B cell (primary cell): ENCODE results near the gene TGFBR3. TPM values are rescaled to one million over a fixed set of nuclear protein-coding genes. Genes with fewer than 3 reads are reported as not detected.

Experiments
- ATAC-seq: fragments of 200-7000 bp; cut with Tn5 transposase; one replicate; pipeline ENCODE4 v1.10.0; 2021; ENCODE audit warnings: low read depth, mild to moderate bottlenecking, moderate number of reproducible peaks, moderate library complexity
- CTCF ChIA-PET: fragments of 350-600 bp; sonication (Branson Sonifier 250); formaldehyde crosslinking; loops from one replicate; lab custom pipeline; 2021; ENCODE audit warnings: antibody characterized with exemption, inconsistent platforms; lab: Charles Lee
- POLR2A ChIA-PET: fragments of 350-600 bp; sonication (Branson Sonifier 250); formaldehyde crosslinking; loops from one replicate; lab custom pipeline; 2021; ENCODE audit warnings: antibody characterized with exemption; lab: Charles Lee
- DNase-seq: peaks from one replicate; pipeline ENCODE4 v3.0.0; 2013
- H2AFZ ChIP-seq: 2 replicates; pipeline ENCODE4 v1.6.1; 2012; ENCODE audit warnings: mild to moderate bottlenecking, low read depth, low read length; ENCODE audit not compliant: insufficient read depth, poor library complexity, severe bottlenecking
- H3K27ac ChIP-seq, 2 donors: 1 replicate in 1 of 2; 2 replicates in 1 of 2; pipeline ENCODE4 v1.5.1; 2012 to 2013; ENCODE audit warnings: low read length in 2 of 2, mild to moderate bottlenecking in 2 of 2, moderate library complexity in 1 of 2
- H3K27me3 ChIP-seq, 4 experiments: fragments of 200-600 bp in 1 of 4; sonication (generic) in 1 of 4; replicated peaks in 1 of 4; 1 replicate in 2 of 4; 2 replicates in 2 of 4; pipeline versions ENCODE4 v1.6.1 to v1.7.0; 2013 to 2016; ENCODE audit warnings: low read length in 3 of 4, mild to moderate bottlenecking in 2 of 4, mixed read lengths in 1 of 4, moderate library complexity in 1 of 4; ENCODE audit not compliant: insufficient read depth in 4 of 4, control insufficient read depth in 3 of 4; ENCODE audit errors: control extremely low read depth in 1 of 4
- H3K36me3 ChIP-seq, 2 experiments: replicated peaks in 1 of 2; 1 replicate in 1 of 2; 2 replicates in 1 of 2; pipeline versions ENCODE4 v1.6.1 to v1.7.1; 2013; ENCODE audit warnings: low read length in 1 of 2; ENCODE audit not compliant: insufficient read depth in 2 of 2, control insufficient read depth in 1 of 2; ENCODE audit errors: control extremely low read depth in 1 of 2, extremely low read depth in 1 of 2
- H3K4me1 ChIP-seq, 2 donors: fragments of 200-600 bp in 1 of 2; sonication (generic) in 1 of 2; 1 replicate in 1 of 2; 2 replicates in 1 of 2; pipeline versions ENCODE4 v1.5.1 to v1.6.1; 2013 to 2017; ENCODE audit warnings: low read length in 2 of 2; ENCODE audit not compliant: control insufficient read depth in 2 of 2, insufficient read depth in 2 of 2
- H3K4me2 ChIP-seq: replicated peaks from 2 replicates; pipeline ENCODE3; 2012; ENCODE audit warnings: mild to moderate bottlenecking, low read depth, low read length; ENCODE audit not compliant: poor library complexity, severe bottlenecking
- H3K4me3 ChIP-seq, 5 experiments: fragments of 200-600 bp in 1 of 5; sonication (generic) in 1 of 5; 1 replicate in 3 of 5; 2 replicates in 2 of 5; pipeline versions ENCODE4 v1.5.1 to v1.7.0; 2011 to 2016; ENCODE audit warnings: low read length in 4 of 5, mild to moderate bottlenecking in 4 of 5, low read depth in 2 of 5, control low read depth in 1 of 5, moderate library complexity in 1 of 5; ENCODE audit not compliant: insufficient read depth in 1 of 5; ENCODE audit errors: control extremely low read depth in 1 of 5, extremely low read depth in 1 of 5
- H3K79me2 ChIP-seq: fragments of 200-600 bp; sonication (generic); one replicate; pipeline ENCODE4 v1.6.0; 2016; ENCODE audit warnings: low read length; ENCODE audit not compliant: control insufficient read depth, insufficient read depth
- H3K9ac ChIP-seq: fragments of 200-600 bp; sonication (generic); 2 replicates; pipeline ENCODE4 v1.6.1; 2017; ENCODE audit warnings: mild to moderate bottlenecking, low read length, moderate library complexity
- H3K9me3 ChIP-seq, 3 donors: one replicate each; pipeline versions ENCODE4 v1.6.1 to v1.7.1; 2013; ENCODE audit warnings: low read length in 2 of 3; ENCODE audit not compliant: control insufficient read depth in 2 of 3, insufficient read depth in 1 of 3; ENCODE audit errors: control extremely low read depth in 1 of 3
- H4K20me1 ChIP-seq: 2 replicates; pipeline ENCODE4 v1.6.0; 2012; ENCODE audit warnings: mild to moderate bottlenecking, low read length; ENCODE audit not compliant: insufficient read depth, control insufficient read depth, poor library complexity, severe bottlenecking
- H3K27ac Mint-ChIP-seq: one replicate; pipeline ENCODE4 v1.8.0; 2021; ENCODE audit warnings: mixed read lengths
- H3K27me3 Mint-ChIP-seq: one replicate; pipeline ENCODE4 v1.8.0; 2021; ENCODE audit warnings: mixed read lengths
- H3K4me1 Mint-ChIP-seq: one replicate; pipeline ENCODE4 v1.8.0; 2021; ENCODE audit warnings: mixed read lengths
- H3K4me3 Mint-ChIP-seq: one replicate; pipeline ENCODE4 v1.8.0; 2021; ENCODE audit warnings: mixed read lengths
- H3K9me3 Mint-ChIP-seq: one replicate; pipeline ENCODE4 v1.8.0; 2022; ENCODE audit warnings: mixed read lengths; ENCODE audit not compliant: insufficient read depth
- EZH2 ChIP-seq: IDR thresholded peaks from 2 replicates; pipeline ENCODE4 v1.6.1; 2012; ENCODE audit warnings: borderline replicate concordance, low read depth, mild to moderate bottlenecking, moderate library complexity, low read length; ENCODE audit not compliant: insufficient read depth, poor library complexity, severe bottlenecking
- WGBS: methylation state at CpG from one replicate; pipeline ENCODE4 v1.1.5; 2013; ENCODE audit warnings: missing lambda C conversion rate; ENCODE audit not compliant: insufficient coverage; 5-methylcytosine and 5-hydroxymethylcytosine counted together
- intact Hi-C: fragments of 100-400 bp; cut with micrococcal nuclease; formaldehyde crosslinking; loops from one replicate; pipeline ENCODE4 v1.10.0; 2022
- polyA plus RNA-seq: library from polyadenylated mRNA; depleted of rRNA; stranded (reverse); fragments of >200 nt; gene quantifications from 2 replicates; pipeline ENCODE4 v1.2.3, GENCODE V29; 2012
- total RNA-seq, 2 donors: library from RNA; stranded (reverse); fragments of 120-200 nt in 1 of 2; gene quantifications; 1 replicate in 1 of 2; 2 replicates in 1 of 2; pipeline versions ENCODE4 v1.2.3 to v1.2.4, GENCODE V29; 2013 to 2022
- TF ChIP-seq, protein P1 (sequence below): fragments of 200-600 bp; IDR thresholded peaks from one replicate; pipeline ENCODE4 v1.8.0; 2022; ENCODE audit warnings: antibody characterized with exemption, mild to moderate bottlenecking

The TGFBR3 gene
- total and polyA plus RNA-seq, 2 donors (not counting 1 experiment from before 2014, with no cell fraction given) = 0.10 to 0.12 TPM

DNA sequence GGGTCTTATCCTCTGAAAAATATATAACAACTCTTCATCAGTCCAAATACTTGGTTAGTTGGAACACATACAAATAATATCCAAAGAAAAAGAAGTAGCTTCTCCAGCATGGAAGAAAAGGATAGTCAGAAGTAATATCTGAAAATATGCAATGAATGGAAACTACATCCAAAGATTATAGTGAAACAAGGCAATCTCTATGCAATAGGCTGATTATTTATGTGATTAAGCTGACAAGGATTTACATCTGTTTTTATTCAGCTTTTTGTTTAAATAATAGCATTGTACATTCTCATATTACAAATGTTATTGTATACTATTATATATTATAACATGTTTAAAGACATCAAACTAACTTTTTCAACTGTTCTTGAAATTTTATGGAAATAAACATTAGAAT lies 15.3 kb upstream of the TGFBR3 start:
- H2AFZ ChIP-seq = no peak overlapping the region

GRCh38 chr1:91900562-91900961 lies 14.6 kb upstream of the TGFBR3 start:
- no peaks in the 10 kb centered on the region for H3K4me1 Mint-ChIP-seq
- ChIA-PET POLR2A (no interaction called here), CTCF (no interaction called here)
- Histone ChIP-seq H4K20me1 (no peaks in the 10 kb centered on the region), H3K27me3 (peaks cover 0 to 3% (median 0%) of the 10 kb centered on the region in 4 experiments), H3K9ac (no peak overlapping the region), H3K36me3 (no peaks in the 10 kb centered on the region), H3K4me1 (no peaks in the 10 kb centered on the region), H3K4me2 (no peak overlapping the region), H2AFZ (no peak overlapping the region), H3K9me3 (no peaks in the 10 kb centered on the region), H3K79me2 (no peaks in the 10 kb centered on the region), H3K4me3 (no peak overlapping the region), H3K27ac (no peak overlapping the region)
- peaks cover 19% of the 10 kb centered on the region for H3K27me3 Mint-ChIP-seq
- H3K4me3 Mint-ChIP-seq = no peak overlapping the region
- H3K9me3 Mint-ChIP-seq = no peaks in the 10 kb centered on the region
- ATAC-seq (no peak), DNase-seq (no peak)
- TF ChIP-seq, protein P1, sequence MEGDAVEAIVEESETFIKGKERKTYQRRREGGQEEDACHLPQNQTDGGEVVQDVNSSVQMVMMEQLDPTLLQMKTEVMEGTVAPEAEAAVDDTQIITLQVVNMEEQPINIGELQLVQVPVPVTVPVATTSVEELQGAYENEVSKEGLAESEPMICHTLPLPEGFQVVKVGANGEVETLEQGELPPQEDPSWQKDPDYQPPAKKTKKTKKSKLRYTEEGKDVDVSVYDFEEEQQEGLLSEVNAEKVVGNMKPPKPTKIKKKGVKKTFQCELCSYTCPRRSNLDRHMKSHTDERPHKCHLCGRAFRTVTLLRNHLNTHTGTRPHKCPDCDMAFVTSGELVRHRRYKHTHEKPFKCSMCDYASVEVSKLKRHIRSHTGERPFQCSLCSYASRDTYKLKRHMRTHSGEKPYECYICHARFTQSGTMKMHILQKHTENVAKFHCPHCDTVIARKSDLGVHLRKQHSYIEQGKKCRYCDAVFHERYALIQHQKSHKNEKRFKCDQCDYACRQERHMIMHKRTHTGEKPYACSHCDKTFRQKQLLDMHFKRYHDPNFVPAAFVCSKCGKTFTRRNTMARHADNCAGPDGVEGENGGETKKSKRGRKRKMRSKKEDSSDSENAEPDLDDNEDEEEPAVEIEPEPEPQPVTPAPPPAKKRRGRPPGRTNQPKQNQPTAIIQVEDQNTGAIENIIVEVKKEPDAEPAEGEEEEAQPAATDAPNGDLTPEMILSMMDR = no peak
- no peak for TF ChIP-seq EZH2
- intact Hi-C loops = no loop called here
- H3K27ac Mint-ChIP-seq = no peak overlapping the region
- 100% methylated on average over 1 of the region's 1 CpG for WGBS

More for the DNA sequence above, 15.3 kb upstream of the TGFBR3 start:
- Histone ChIP-seq H3K4me2 (no peak overlapping the region), H4K20me1 (no peaks in the 10 kb centered on the region), H3K9me3 (no peaks in the 10 kb centered on the region), H3K36me3 (no peaks in the 10 kb centered on the region), H3K4me3 (no peak overlapping the region), H3K9ac (no peak overlapping the region), H3K79me2 (no peaks in the 10 kb centered on the region), H3K27ac (no peak overlapping the region), H3K27me3 (peaks cover 0 to 3% (median 0%) of the 10 kb centered on the region in 4 experiments), H3K4me1 (no peaks in the 10 kb centered on the region)
- no peak for TF ChIP-seq EZH2
- TF ChIP-seq, protein P1 = no peak
- H3K4me1 Mint-ChIP-seq = no peaks in the 10 kb centered on the region
- H3K27ac Mint-ChIP-seq = no peak overlapping the region
- no peak for ATAC-seq
- POLR2A ChIA-PET = no interaction called here
- no peak for DNase-seq
- H3K4me3 Mint-ChIP-seq = no peak overlapping the region
- CTCF ChIA-PET = no interaction called here
- peaks cover 14% of the 10 kb centered on the region for H3K27me3 Mint-ChIP-seq
- H3K9me3 Mint-ChIP-seq = no peaks in the 10 kb centered on the region
- intact Hi-C loops = no loop called here
